PC-9 (cell line): ENCODE measurements around the gene HLA-DOA. TPM values are rescaled to one million over a fixed set of nuclear protein-coding genes. Genes with fewer than 3 reads are reported as not detected.

Experiments used
- BruUV-seq: library from RNA; stranded (reverse); fragments of 400-500 nt; replicated peaks from 2 replicates; lab custom pipeline; 2021; lab: Mats Ljungman, UMichigan
- CTCF ChIA-PET: fragments of 300-600 bp; sonication (Branson Sonifier 250); formaldehyde crosslinking; loops from one replicate; lab custom pipeline; 2022; ENCODE audit warnings: antibody characterized with exemption; lab: Charles Lee
- POLR2A ChIA-PET: fragments of 300-600 bp; sonication (Branson Sonifier 250); formaldehyde crosslinking; loops from one replicate; lab custom pipeline; 2022; ENCODE audit warnings: antibody characterized with exemption; ENCODE audit not compliant: unreplicated experiment; lab: Charles Lee
- DNase-seq, 2 experiments: peaks; one replicate each; pipeline versions ENCODE4 v3.0.0 to v3.0.0-alpha.2; 2015 to 2022; ENCODE audit warnings: mixed read lengths in 1 of 2
- H2AFZ ChIP-seq: fragments of 200-600 bp; sonication (generic); 2 replicates; pipeline ENCODE4 v1.8.1; 2017; ENCODE audit warnings: antibody characterized with exemption
- H3F3A ChIP-seq: fragments of 200-600 bp; sonication (generic); 2 replicates; pipeline ENCODE4 v1.8.1; 2017; ENCODE audit warnings: antibody characterized with exemption, mild to moderate bottlenecking, low read depth; ENCODE audit not compliant: insufficient read depth
- H3K27ac ChIP-seq: fragments of 200-600 bp; sonication (generic); 2 replicates; pipeline ENCODE4 v1.6.1; 2016; ENCODE audit warnings: mixed run types
- H3K27me3 ChIP-seq: fragments of 200-600 bp; sonication (generic); 2 replicates; pipeline ENCODE4 v1.6.1; 2016; ENCODE audit warnings: low read depth, mixed run types; ENCODE audit not compliant: insufficient read depth
- H3K36me3 ChIP-seq: fragments of 200-600 bp; sonication (generic); 2 replicates; pipeline ENCODE4 v1.6.1; 2016; ENCODE audit warnings: low read depth, mixed run types
- H3K4me1 ChIP-seq: fragments of 200-600 bp; sonication (generic); replicated peaks from 2 replicates; pipeline ENCODE4 v1.6.1; 2016; ENCODE audit warnings: mixed run types; ENCODE audit not compliant: insufficient read depth
- H3K4me2 ChIP-seq: fragments of 200-600 bp; sonication (generic); 2 replicates; pipeline ENCODE4 v1.6.1; 2017; ENCODE audit warnings: mixed run types
- H3K4me3 ChIP-seq: fragments of 200-600 bp; sonication (generic); 2 replicates; pipeline ENCODE4 v1.6.1; 2016; ENCODE audit warnings: mixed run types
- H3K79me2 ChIP-seq: fragments of 200-600 bp; sonication (generic); 2 replicates; pipeline ENCODE4 v1.6.1; 2017; ENCODE audit warnings: low read depth, mixed run types
- H3K9me2 ChIP-seq: fragments of 200-600 bp; sonication (generic); 2 replicates; pipeline ENCODE4 v1.8.1; 2017; ENCODE audit warnings: mild to moderate bottlenecking; ENCODE audit not compliant: insufficient read depth
- H3K9me3 ChIP-seq: fragments of 200-600 bp; sonication (generic); 2 replicates; pipeline ENCODE4 v1.8.1; 2016; ENCODE audit warnings: low read depth; ENCODE audit not compliant: insufficient read depth
- H4K20me1 ChIP-seq: fragments of 200-600 bp; sonication (generic); 2 replicates; pipeline ENCODE4 v1.8.1; 2017; ENCODE audit not compliant: insufficient read depth
- EZH2 ChIP-seq: fragments of 200-600 bp; sonication (generic); IDR thresholded peaks from 2 replicates; pipeline ENCODE4 v1.8.0; 2017; ENCODE audit warnings: antibody characterized with exemption, low read depth
- intact Hi-C: fragments of 100-400 bp; cut with micrococcal nuclease; formaldehyde crosslinking; loops from one replicate; pipeline ENCODE4 v1.10.0; 2022; ENCODE audit not compliant: unreplicated experiment
- total RNA-seq: library from RNA; stranded (reverse); gene quantifications from 2 replicates; pipeline ENCODE4 v1.2.3, GENCODE V29; 2021
- TF ChIP-seq, protein P1 (sequence below): fragments of 200-600 bp; sonication (generic); conservative IDR thresholded peaks from 2 replicates; pipeline ENCODE4 v1.6.1; 2017; ENCODE audit warnings: mixed run types, antibody characterized with exemption, mild to moderate bottlenecking, moderate library complexity

Gene HLA-DOA
- total RNA-seq, 1 experiment from 2014 or later, result not detected

DNA sequence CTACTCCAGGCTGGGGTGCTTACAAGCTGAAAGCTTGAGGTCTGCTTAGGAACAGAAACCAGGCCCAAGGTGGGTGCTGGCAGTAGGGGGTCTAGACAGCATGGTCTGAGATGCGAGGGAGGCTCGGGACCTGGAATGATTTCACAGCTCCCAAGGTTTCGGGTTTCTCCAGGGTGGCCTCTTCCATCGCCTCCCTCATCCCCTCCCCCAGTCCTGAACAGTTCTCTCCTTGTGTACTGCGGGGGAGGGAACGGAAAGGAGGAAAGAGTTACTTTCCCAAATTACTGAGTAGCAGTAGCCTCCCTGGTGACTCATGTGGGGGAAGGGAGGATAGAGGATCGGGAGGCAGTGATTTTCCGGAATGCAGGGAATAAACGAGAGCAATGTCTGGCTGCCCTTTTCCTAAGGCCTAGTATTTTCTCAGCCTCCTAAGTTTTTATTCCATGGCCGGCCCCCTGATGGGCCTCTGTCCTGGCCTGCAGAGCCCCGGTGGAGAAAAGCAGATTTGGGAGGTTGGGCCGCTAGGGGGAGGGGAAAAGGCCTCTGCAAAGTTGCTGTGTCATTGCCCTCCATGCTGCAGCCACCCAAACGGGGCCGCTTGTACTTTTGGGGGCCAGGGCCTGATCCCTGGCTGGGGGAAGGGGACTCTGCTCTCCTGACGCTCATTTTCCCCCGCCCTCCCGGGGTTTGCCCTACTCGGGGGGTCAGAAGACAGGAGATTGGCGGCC is 39.5 kb downstream of the HLA-DOA start:
- DNase-seq, result peak; percentile 59 to 89
- CTCF ChIA-PET, result interaction anchor here (0.5 kb wide), 1 partner anchor 118 kb away, joined by 3 read pairs; no protein-coding TSS in a partner anchor
- Histone ChIP-seq H3K79me2 (peaks cover 68% of the 10 kb centered on the region), H3K4me3 (peak overlapping the region; percentile 100), H2AFZ (no peak overlapping the region), H3K27ac (peak overlapping the region; percentile 99), H3K4me2 (peak overlapping the region; percentile 99), H4K20me1 (peaks cover 26% of the 10 kb centered on the region), H3K4me1 (peaks cover 13% of the 10 kb centered on the region), H3K27me3 (no peaks in the 10 kb centered on the region), H3K9me3 (no peaks in the 10 kb centered on the region), H3K36me3 (peaks cover 29% of the 10 kb centered on the region), H3K9me2 (no peaks in the 10 kb centered on the region), H3F3A (peaks cover 65% of the 10 kb centered on the region)
- TSS peak; percentile 10 for BruUV-seq
- POLR2A ChIA-PET, result interaction anchor here (0.5 to 0.6 kb wide), 2 partner anchors 1148 to 1428 kb away, joined by 3 to 10 read pairs; partner anchors contain the start of gene DDX39B
- TF ChIP-seq, protein P1, sequence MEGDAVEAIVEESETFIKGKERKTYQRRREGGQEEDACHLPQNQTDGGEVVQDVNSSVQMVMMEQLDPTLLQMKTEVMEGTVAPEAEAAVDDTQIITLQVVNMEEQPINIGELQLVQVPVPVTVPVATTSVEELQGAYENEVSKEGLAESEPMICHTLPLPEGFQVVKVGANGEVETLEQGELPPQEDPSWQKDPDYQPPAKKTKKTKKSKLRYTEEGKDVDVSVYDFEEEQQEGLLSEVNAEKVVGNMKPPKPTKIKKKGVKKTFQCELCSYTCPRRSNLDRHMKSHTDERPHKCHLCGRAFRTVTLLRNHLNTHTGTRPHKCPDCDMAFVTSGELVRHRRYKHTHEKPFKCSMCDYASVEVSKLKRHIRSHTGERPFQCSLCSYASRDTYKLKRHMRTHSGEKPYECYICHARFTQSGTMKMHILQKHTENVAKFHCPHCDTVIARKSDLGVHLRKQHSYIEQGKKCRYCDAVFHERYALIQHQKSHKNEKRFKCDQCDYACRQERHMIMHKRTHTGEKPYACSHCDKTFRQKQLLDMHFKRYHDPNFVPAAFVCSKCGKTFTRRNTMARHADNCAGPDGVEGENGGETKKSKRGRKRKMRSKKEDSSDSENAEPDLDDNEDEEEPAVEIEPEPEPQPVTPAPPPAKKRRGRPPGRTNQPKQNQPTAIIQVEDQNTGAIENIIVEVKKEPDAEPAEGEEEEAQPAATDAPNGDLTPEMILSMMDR, result peak; percentile 34; the same call in 1 of the 2 replicates
- no peak for TF ChIP-seq EZH2
- intact Hi-C loops, result loop anchor here (2.0 to 10.0 kb wide), 5 partner anchors 75 to 1145 kb away; partner anchors contain the start of genes GPSM3, HSPA1B, PBX2 and PSMB8

DNA sequence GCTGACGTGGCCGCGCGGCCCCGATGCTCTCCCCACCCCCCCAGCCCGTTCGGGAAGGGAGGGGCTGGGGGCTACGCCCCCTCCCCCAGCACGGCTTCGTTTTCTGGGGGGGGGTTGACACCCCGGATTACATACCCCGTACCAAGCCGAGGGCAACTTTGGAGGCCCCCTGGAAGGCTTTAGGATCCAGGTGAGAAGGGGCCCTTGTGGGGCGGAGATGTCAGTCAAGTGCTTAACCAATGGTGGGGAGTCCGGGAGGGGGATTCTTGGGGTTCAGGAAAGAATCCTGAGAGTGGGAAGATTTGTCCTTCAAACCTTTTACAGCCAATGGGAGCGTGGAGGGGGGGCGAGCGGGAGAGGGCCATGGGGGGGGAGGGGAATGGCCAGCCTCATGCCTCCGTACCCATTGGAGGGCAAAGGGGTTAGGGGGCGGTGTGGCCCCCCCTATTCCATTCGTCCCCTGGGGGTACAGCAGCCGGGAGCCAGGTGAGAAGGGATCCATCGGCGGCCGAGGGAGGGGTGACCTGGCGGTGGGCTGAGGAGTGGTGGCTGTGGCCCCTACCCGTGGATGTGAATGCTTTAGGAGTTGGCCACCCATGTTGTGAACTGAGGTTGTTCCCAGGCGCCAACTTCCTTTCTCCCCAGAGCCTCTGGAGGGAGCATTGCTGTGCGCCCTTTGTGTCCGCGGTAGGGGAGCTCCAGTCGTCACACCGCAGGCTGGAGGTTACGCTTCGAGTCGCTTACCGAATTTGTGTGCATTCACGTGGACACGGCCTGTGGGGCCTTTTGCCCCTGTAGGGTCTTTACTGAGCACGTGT is 40.3 kb downstream of the HLA-DOA start:
- BruUV-seq, result no TSS peak

More for the DNA sequence above, 40.3 kb downstream of the HLA-DOA start:
- DNase-seq, result peak; percentile 79 to 80
- Histone ChIP-seq H3K9me3 (no peaks in the 10 kb centered on the region), H3F3A (peaks cover 58% of the 10 kb centered on the region), H3K4me1 (peaks cover 11% of the 10 kb centered on the region), H3K4me3 (peak overlapping the region; percentile 100), H3K36me3 (peaks cover 21% of the 10 kb centered on the region), H2AFZ (0 out of 2 replicates have a peak overlapping the region, but pooled peaks have one; percentile 77), H4K20me1 (peaks cover 18% of the 10 kb centered on the region), H3K27ac (peak overlapping the region; percentile 99), H3K4me2 (peak overlapping the region; percentile 99), H3K27me3 (no peaks in the 10 kb centered on the region), H3K79me2 (peaks cover 61% of the 10 kb centered on the region), H3K9me2 (no peaks in the 10 kb centered on the region)
- POLR2A ChIA-PET, result interaction anchor here (0.5 to 0.6 kb wide), 2 partner anchors 9 to 1568 kb away, joined by 3 to 4 read pairs; no protein-coding TSS in a partner anchor
- TF ChIP-seq EZH2, result no peak
- TF ChIP-seq, protein P1, result 0 out of 2 replicates have a peak, but pooled peaks have one; percentile 21
- CTCF ChIA-PET, result interaction anchor here (0.5 to 0.6 kb wide), 2 partner anchors 68 to 118 kb away, joined by 3 read pairs; no protein-coding TSS in a partner anchor
- intact Hi-C loops, result loop anchor here (1.0 to 5.0 kb wide), 3 partner anchors 16 to 343 kb away; partner anchors contain the start of genes HLA-DMA and TAPBP
